Transverse colon (tissue), 4 donors: ENCODE results near the gene APOC1. TPM values are rescaled to one million over a fixed set of nuclear protein-coding genes. Genes with fewer than 3 reads are reported as not detected.

Source experiments
- DNase-seq: peaks from one replicate; pipeline ENCODE4 v3.0.0-alpha.2; 2019
- H3K27ac ChIP-seq, 4 donors: fragments of 200-600 bp; sonication (generic); 2 replicates each; pipeline ENCODE4 v1.5.1; 2016 to 2018; ENCODE audit warnings: inconsistent platforms in 4 of 4
- H3K27me3 ChIP-seq: fragments of 200-600 bp; sonication (generic); 2 replicates; pipeline ENCODE4 v1.5.1; 2017; ENCODE audit warnings: inconsistent platforms
- H3K36me3 ChIP-seq, 4 donors: fragments of 200-600 bp; sonication (generic); 2 replicates each; pipeline ENCODE4 v1.5.1; 2017 to 2019; ENCODE audit warnings: inconsistent platforms in 4 of 4
- H3K4me1 ChIP-seq, 4 donors: fragments of 200-600 bp; sonication (generic); 2 replicates each; pipeline ENCODE4 v1.5.1; 2017 to 2020; ENCODE audit warnings: inconsistent platforms in 4 of 4
- H3K4me3 ChIP-seq, 4 donors: fragments of 200-600 bp; sonication (generic); 1 replicate in 1 of 4; 2 replicates in 3 of 4; pipeline versions ENCODE4 v1.5.1 to v1.6.1; 2017 to 2019; ENCODE audit warnings: inconsistent platforms in 4 of 4
- H3K9me3 ChIP-seq, 2 donors: fragments of 200-600 bp; sonication (generic); 2 replicates each; pipeline ENCODE4 v1.5.1; 2017 to 2019; ENCODE audit warnings: inconsistent platforms in 2 of 2
- CTCF ChIP-seq, 5 experiments: fragments of 200-600 bp in 3 of 5; fragments of 450-650 bp in 2 of 5; sonication (generic) in 3 of 5; IDR thresholded peaks; 1 replicate in 2 of 5; 2 replicates in 3 of 5; pipeline ENCODE4 v1.5.1; 2016 to 2017; ENCODE audit warnings: antibody characterized with exemption in 5 of 5, inconsistent platforms in 3 of 5, mild to moderate bottlenecking in 2 of 5, moderate library complexity in 1 of 5
- EP300 ChIP-seq: sonication (generic); formaldehyde crosslinking; IDR thresholded peaks from one replicate; pipeline ENCODE4 v1.6.1; 2017; ENCODE audit warnings: antibody characterized with exemption, low read depth
- POLR2A ChIP-seq: fragments of 450-650 bp; IDR thresholded peaks from one replicate; pipeline ENCODE4 v1.6.1; 2016; ENCODE audit warnings: antibody characterized with exemption, mild to moderate bottlenecking, moderate library complexity
- POLR2AphosphoS5 ChIP-seq, 3 donors: sonication (generic); formaldehyde crosslinking; IDR thresholded peaks; one replicate each; pipeline ENCODE4 v1.6.1; 2016; ENCODE audit warnings: antibody characterized with exemption in 3 of 3
- WGBS, 2 donors: methylation state at CpG; one replicate each; pipeline ENCODE4 v1.1.5; 2018; ENCODE audit warnings: low coverage in 1 of 2; 5-methylcytosine and 5-hydroxymethylcytosine counted together
- in situ Hi-C, 4 donors: fragments of 200-750 bp; cut with MboI; loops; one replicate each; pipeline versions ENCODE4 v1.15.0 to v1.15.1; 2017; ENCODE audit warnings: low sequenced_read_pairs in 3 of 4, low pct_ligation_motif_present in 1 of 4, low pct_unique_long_range_greater_than_20kb in 1 of 4
- intact Hi-C: fragments of 100-400 bp; cut with DNase I; formaldehyde crosslinking; loops from one replicate; pipeline ENCODE4 v1.15.1; 2023; ENCODE audit warnings: low total_unique reads
- total RNA-seq, 4 donors: library from RNA; depleted of rRNA; stranded (reverse); fragments of >200 nt; gene quantifications; one replicate each; pipeline ENCODE4 v1.1.0, GENCODE V29; 2016

APOC1 gene
- total RNA-seq, 4 donors from 2014 or later = 10.8 to 48.4 (median 34.8) TPM; not detected in 1

- intact Hi-C loops = no loop called here
- no peaks in the 10 kb centered on the region for H3K9me3 ChIP-seq
- H3K4me1 ChIP-seq = peaks cover 0 to 7% (median 2%) of the 10 kb centered on the region in 4 donors
- TF ChIP-seq POLR2A (no peak), EP300 (no peak), POLR2AphosphoS5 (IDR thresholded peaks at IDR 0.05) (no peak), CTCF (IDR thresholded peaks at IDR 0.05) (no peak)
- DNase-seq = no peak
- in situ Hi-C loops = no loop called here
- H3K27ac ChIP-seq = no peak overlapping the region
- H3K27me3 ChIP-seq = no peaks in the 10 kb centered on the region
- WGBS, 2 donors = 89 to 90% methylated on average over 11 to 13 of the region's 13 CpGs
- peaks cover 0 to 7% (median 0%) of the 10 kb centered on the region in 4 donors for H3K36me3 ChIP-seq
- H3K4me3 ChIP-seq = no peak overlapping the region
Measured at GRCh38 chr19:44947041-44947581, 32.7 kb downstream of the APOC1 start.

- intact Hi-C loops (no loop called here), in situ Hi-C loops (no loop called here)
- H3K4me3 ChIP-seq = no peak overlapping the region
- TF ChIP-seq CTCF (IDR thresholded peaks at IDR 0.05) (no peak), EP300 (no peak), POLR2A (no peak), POLR2AphosphoS5 (IDR thresholded peaks at IDR 0.05) (no peak)
- 85% methylated on average over 5 of the region's 5 CpGs; no CpG with 5 or more reads in 1 of the 2 donors for WGBS, 2 donors
- DNase-seq = no peak
- no peaks in the 10 kb centered on the region for H3K9me3 ChIP-seq
- H3K27me3 ChIP-seq = no peaks in the 10 kb centered on the region
- peaks cover 0 to 7% (median 0%) of the 10 kb centered on the region in 4 donors for H3K36me3 ChIP-seq
- H3K4me1 ChIP-seq = peaks cover 0 to 7% (median 2%) of the 10 kb centered on the region in 4 donors
- no peak overlapping the region for H3K27ac ChIP-seq
Measured at GRCh38 chr19:44948237-44948636, 33.8 kb downstream of the APOC1 start.

GRCh38 chr19:44948763-44949374 lies 34.5 kb downstream of the APOC1 start:
- Histone ChIP-seq H3K4me3 (no peak overlapping the region), H3K27me3 (no peaks in the 10 kb centered on the region), H3K36me3 (peaks cover 0 to 7% (median 0%) of the 10 kb centered on the region in 4 donors), H3K4me1 (peaks cover 0 to 12% (median 6%) of the 10 kb centered on the region in 4 donors), H3K27ac (no peak overlapping the region), H3K9me3 (no peaks in the 10 kb centered on the region)
- in situ Hi-C loops (no loop called here), intact Hi-C loops (no loop called here)
- DNase-seq = no peak
- TF ChIP-seq POLR2AphosphoS5 (IDR thresholded peaks at IDR 0.05) (no peak), POLR2A (no peak), CTCF (IDR thresholded peaks at IDR 0.05) (no peak), EP300 (no peak)
- 93% methylated on average over 4 of the region's 5 CpGs; no CpG with 5 or more reads in 1 of the 2 donors for WGBS, 2 donors

DNA sequence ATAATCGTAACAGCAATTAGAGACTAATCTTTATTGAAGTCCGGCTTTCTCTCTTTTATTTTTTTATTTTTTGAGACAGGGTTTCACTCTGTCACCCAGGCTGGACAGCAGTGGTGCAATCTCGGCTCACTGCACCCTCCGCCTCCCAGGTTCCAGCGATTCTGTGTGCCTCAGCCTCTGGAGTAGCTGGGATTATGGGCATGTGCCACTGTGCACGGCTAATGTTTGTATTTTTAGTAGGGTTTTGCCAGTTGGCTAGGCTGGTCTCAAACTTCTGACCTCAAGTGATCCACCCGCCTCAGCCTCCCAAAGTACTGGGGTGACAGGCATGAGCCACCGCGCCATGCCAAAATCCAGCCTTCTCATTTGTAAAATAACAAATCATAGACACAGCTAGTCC lies 35.1 kb downstream of the APOC1 start:
- H3K4me3 ChIP-seq = no peak overlapping the region
- H3K36me3 ChIP-seq = peaks cover 0 to 7% (median 0%) of the 10 kb centered on the region in 4 donors
- TF ChIP-seq CTCF (IDR thresholded peaks at IDR 0.05) = no peak
- TF ChIP-seq POLR2A = no peak
- TF ChIP-seq EP300 = no peak
- TF ChIP-seq POLR2AphosphoS5 (IDR thresholded peaks at IDR 0.05) = no peak
- intact Hi-C loops = no loop called here
- no peak for DNase-seq
- in situ Hi-C loops = no loop called here
- H3K4me1 ChIP-seq = peaks cover 3 to 19% (median 9%) of the 10 kb centered on the region in 4 donors
- no peak overlapping the region for H3K27ac ChIP-seq
- H3K27me3 ChIP-seq = no peaks in the 10 kb centered on the region
- no peaks in the 10 kb centered on the region for H3K9me3 ChIP-seq
- 77 to 87% methylated on average over 5 to 9 of the region's 9 CpGs for WGBS, 2 donors
